GM12878 (cell line): Measurements from ENCODE around the gene TRIM17. TPM values are rescaled to one million over a fixed set of nuclear protein-coding genes. Genes with fewer than 3 reads are reported as not detected.
A peak's percentile ranks its signal among the peaks of the same experiment; 100 is the strongest.

Experiments used
- ATAC-seq: fragments of 200-7000 bp; cut with Tn5 transposase; 3 replicates; pipeline ENCODE4 v1.9.1; 2020; ENCODE audit warnings: mild to moderate bottlenecking, moderate library complexity
- BruUV-seq: library from RNA; stranded (reverse); fragments of 400-500 nt; replicated peaks from 2 replicates; lab custom pipeline; 2021; lab: Mats Ljungman, UMichigan
- CTCF ChIA-PET: fragments of 300-600 bp; sonication (Branson Sonifier 250); formaldehyde crosslinking; extraction: SDS; loops from one replicate; lab custom pipeline; 2021; ENCODE audit warnings: inconsistent platforms; lab: Yijun Ruan, JAX
- POLR2A ChIA-PET: fragments of 350-600 bp; formaldehyde crosslinking; extraction: SDS; loops from one replicate; lab custom pipeline; 2021; ENCODE audit warnings: inconsistent platforms; lab: Charles Lee
- RAD21 ChIA-PET: fragments of 300-600 bp; sonication (Branson Sonifier 250); formaldehyde crosslinking; loops from one replicate; lab custom pipeline; 2023; ENCODE audit warnings: antibody characterized with exemption; ENCODE audit not compliant: unreplicated experiment; lab: Charles Lee
- SMC1A ChIA-PET: fragments of 300-600 bp; sonication (Branson Sonifier 250); formaldehyde crosslinking; loops from one replicate; lab custom pipeline; 2023; ENCODE audit not compliant: unreplicated experiment, uncharacterized antibody; lab: Charles Lee
- DNase-seq: peaks from one replicate; pipeline ENCODE4 v3.0.0-alpha.2; 2011; ENCODE audit warnings: low read depth, low spot score
- FAIRE-seq: peaks from 3 replicates; lab custom pipeline; 2011; peaks lifted over from hg19 to GRCh38; lab: Jason Lieb, UNC
- H2AFZ ChIP-seq: 2 replicates; pipeline ENCODE4 v1.6.0; 2011; ENCODE audit warnings: low read depth, low read length, control low read depth; ENCODE audit not compliant: control insufficient read depth
- H3K27ac ChIP-seq: 2 replicates; pipeline ENCODE4 v1.5.1; 2011; ENCODE audit warnings: control low read depth; ENCODE audit not compliant: control insufficient read depth, insufficient read depth
- H3K27me3 ChIP-seq, 2 experiments: replicated peaks in 1 of 2; 2 replicates each; pipeline versions ENCODE4 v1.6.0 to v1.6.1; 2011; ENCODE audit warnings: low read length in 1 of 2; ENCODE audit not compliant: control insufficient read depth in 2 of 2, insufficient read depth in 2 of 2
- H3K36me3 ChIP-seq, 2 experiments: 2 replicates each; pipeline ENCODE4 v1.5.1; 2011; ENCODE audit warnings: low read length in 1 of 2; ENCODE audit not compliant: control insufficient read depth in 2 of 2, insufficient read depth in 2 of 2
- H3K4me1 ChIP-seq: 2 replicates; pipeline ENCODE4 v1.6.1; 2011; ENCODE audit warnings: mild to moderate bottlenecking, low read length, moderate library complexity, mixed read lengths; ENCODE audit not compliant: control insufficient read depth, insufficient read depth
- H3K4me2 ChIP-seq: 2 replicates; pipeline ENCODE4 v1.6.0; 2011; ENCODE audit warnings: control low read depth; ENCODE audit not compliant: control insufficient read depth, insufficient read depth
- H3K4me3 ChIP-seq: fragments of 200-600 bp; sonication (generic); 2 replicates; pipeline ENCODE4 v1.5.1; 2016
- H3K79me2 ChIP-seq: 2 replicates; pipeline ENCODE4 v1.6.0; 2011; ENCODE audit warnings: low read length; ENCODE audit not compliant: control insufficient read depth, insufficient read depth
- H3K9ac ChIP-seq: 2 replicates; pipeline ENCODE4 v1.8.0; 2011; ENCODE audit warnings: low read length, control low read depth, mixed read lengths; ENCODE audit not compliant: control insufficient read depth, insufficient read depth
- H3K9me3 ChIP-seq: replicated peaks from 3 replicates; pipeline ENCODE4 v1.5.1; 2011; ENCODE audit warnings: mild to moderate bottlenecking, low read length; ENCODE audit not compliant: control insufficient read depth, insufficient read depth
- H4K20me1 ChIP-seq: 2 replicates; pipeline ENCODE4 v1.6.0; 2011; ENCODE audit not compliant: control insufficient read depth, insufficient read depth
- CTCF ChIP-seq, 3 experiments: IDR thresholded peaks in 2 of 3; conservative IDR thresholded peaks in 1 of 3; 2 replicates each; pipeline ENCODE4 v1.5.1; 2011; ENCODE audit warnings: low read depth in 3 of 3, low read length in 3 of 3, mild to moderate bottlenecking in 3 of 3, control low read depth in 2 of 3, moderate library complexity in 2 of 3, inconsistent platforms in 1 of 3, mixed read lengths in 1 of 3; ENCODE audit not compliant: control insufficient read depth in 2 of 3, insufficient read depth in 1 of 3; ENCODE audit errors: extremely low read depth in 1 of 3
- PAX5 ChIP-seq: IDR thresholded peaks from 2 replicates; pipeline ENCODE4 v1.6.1; 2011; ENCODE audit warnings: low read depth, low read length, borderline replicate concordance
- POLR2A ChIP-seq: IDR thresholded peaks from 2 replicates; pipeline ENCODE4 v1.6.1; 2011; ENCODE audit warnings: low read depth, mild to moderate bottlenecking, low read length
- POLR2AphosphoS5 ChIP-seq: IDR thresholded peaks from 2 replicates; pipeline ENCODE4 v1.6.1; 2011; ENCODE audit warnings: mild to moderate bottlenecking, low read length, inconsistent platforms
- WGBS: methylation state at CpG from one replicate; pipeline ENCODE4 v1.1.6; 2016; ENCODE audit warnings: low lambda C conversion rate; ENCODE audit not compliant: insufficient replicate concordance, insufficient coverage; ENCODE audit errors: missing lambda C conversion rate; 5-methylcytosine and 5-hydroxymethylcytosine counted together
- in situ Hi-C: fragments of 300-500 bp; cut with MboI; formaldehyde crosslinking; loops from 9 replicates; pipeline ENCODE4 v1.14.3; 2018; ENCODE audit warnings: mixed read lengths
- intact Hi-C: fragments of 100-400 bp; cut with micrococcal nuclease; formaldehyde crosslinking; loops from one replicate; pipeline ENCODE4 v1.14.2; 2022; ENCODE audit not compliant: unreplicated experiment
- polyA plus RNA-seq, 11 experiments: library from polyadenylated mRNA; depleted of rRNA in 4 of 11; unstranded in 6 of 11; stranded (reverse) in 5 of 11; fragments of >200 nt; fragmentation: Nextera tagmentation in 4 of 11; fragmentation: Illumina TruSeq in 1 of 11; extraction: Ambion mirVana in 4 of 11; extraction: Trizol in 1 of 11; gene quantifications; 1 replicate in 1 of 11; 2 replicates in 10 of 11; pipeline versions ENCODE4 v1.2.1 to v1.2.3, GENCODE V29; 2011 to 2016; ENCODE audit warnings: inconsistent platforms in 2 of 11, missing spikeins in 2 of 11, low read depth in 1 of 11
- total RNA-seq, 4 experiments: library from RNA; depleted of rRNA in 3 of 4; stranded (reverse); fragments of >200 nt in 3 of 4; fragmentation: Illumina TruSeq in 1 of 4; extraction: Trizol in 1 of 4; gene quantifications; 2 replicates each; pipeline versions ENCODE4 v1.2.1 to v1.2.3, GENCODE V29; 2013 to 2021

Gene TRIM17
- total and polyA plus RNA-seq, 10 of the 15 experiments (the other 5 are each of a cell fraction or from before 2014, with no cell fraction given) = 0.16 to 0.32 TPM; not detected in 8

- no peaks in the 10 kb centered on the region for H3K4me1 ChIP-seq
- peaks cover 9 to 18% of the 10 kb centered on the region in 2 experiments; a peak in 3 of 4 replicates for H3K36me3 ChIP-seq
- in situ Hi-C loops (no loop called here), intact Hi-C loops (no loop called here)
- POLR2A ChIA-PET = no interaction called here
- WGBS = 83% methylated on average over 9 of the region's 9 CpGs
- H3K27me3 ChIP-seq = no peaks in the 10 kb centered on the region
- no peak overlapping the region for H2AFZ ChIP-seq
- ATAC-seq = no peak
- SMC1A ChIA-PET = no interaction called here
- H3K4me3 ChIP-seq = no peak overlapping the region
- no peak overlapping the region for H3K27ac ChIP-seq
- no peak for DNase-seq
- no peak for TF ChIP-seq PAX5
- peak; percentile 27 for TF ChIP-seq POLR2A
- TSS peak; percentile 32 for BruUV-seq
- H3K4me2 ChIP-seq = no peak overlapping the region
- FAIRE-seq = no peak
- RAD21 ChIA-PET = no interaction called here
- no peaks in the 10 kb centered on the region for H4K20me1 ChIP-seq
- CTCF ChIA-PET = no interaction called here
- no peaks in the 10 kb centered on the region for H3K9me3 ChIP-seq
- no peaks in the 10 kb centered on the region for H3K79me2 ChIP-seq
- no peak overlapping the region for H3K9ac ChIP-seq
Measured at GRCh38 chr1:228393811-228394570, 22.7 kb downstream of the TRIM17 start.

GRCh38 chr1:228393268-228393701, 23.4 kb downstream of the TRIM17 start:
- no peak overlapping the region for H2AFZ ChIP-seq
- H4K20me1 ChIP-seq = no peaks in the 10 kb centered on the region
- RAD21 ChIA-PET = no interaction called here
- CTCF ChIA-PET = interaction anchor here (0.7 kb wide), 1 partner anchor 8 kb away, joined by 4 read pairs; no protein-coding TSS in a partner anchor
- H3K36me3 ChIP-seq = peaks cover 9 to 18% of the 10 kb centered on the region in 2 experiments; a peak in 3 of 4 replicates
- POLR2A ChIA-PET = no interaction called here
- H3K27ac ChIP-seq = no peak overlapping the region
- 85% methylated on average over 8 of the region's 8 CpGs for WGBS
- H3K4me1 ChIP-seq = no peaks in the 10 kb centered on the region
- H3K9me3 ChIP-seq = no peaks in the 10 kb centered on the region
- no peak for TF ChIP-seq POLR2AphosphoS5
- TF ChIP-seq CTCF (IDR thresholded peaks at IDR 0.05 in 2 of 3, conservative IDR thresholded peaks at IDR 0.05 in 1 of 3; ENCODE audit: control insufficient read depth in 2 of 3, extremely low read depth in 1 of 3, insufficient read depth in 1 of 3, low read depth in 3 of 3, low read length in 3 of 3) = peak in 2 of 3 experiments; percentile 11 to 23; a peak in 2 of 6 replicates
- intact Hi-C loops (no loop called here), in situ Hi-C loops (no loop called here)
- H3K79me2 ChIP-seq = no peaks in the 10 kb centered on the region
- H3K4me2 ChIP-seq = no peak overlapping the region
- peak; percentile 51; the same call in 1 of the 3 replicates for ATAC-seq
- H3K4me3 ChIP-seq = no peak overlapping the region
- DNase-seq = no peak
- H3K27me3 ChIP-seq = no peaks in the 10 kb centered on the region
- no TSS peak for BruUV-seq
- no peak overlapping the region for H3K9ac ChIP-seq
- SMC1A ChIA-PET = no interaction called here
- no peak for FAIRE-seq
